IPS DF 6.9 (cell line): Measurements from ENCODE around the gene C10orf67.
"Not testable (repeated sequence)": the region's sequence is repeated elsewhere in the genome, so short reads cannot be mapped to it uniquely, and the experiment has no call there.

Experiments
- DNase-seq: peaks from one replicate; pipeline ENCODE4 v3.0.0-alpha.2; 2013; ENCODE audit warnings: low read depth, low spot score
- H3K27ac ChIP-seq: one replicate; pipeline ENCODE4 v1.5.1; 2013; ENCODE audit warnings: low read length, control low read depth
- H3K27me3 ChIP-seq: 2 replicates; pipeline ENCODE4 v1.6.1; 2013; ENCODE audit warnings: mild to moderate bottlenecking, low read length; ENCODE audit not compliant: control insufficient read depth, insufficient read depth
- H3K36me3 ChIP-seq: 2 replicates; pipeline ENCODE4 v1.6.1; 2013; ENCODE audit warnings: low read length; ENCODE audit not compliant: control insufficient read depth, insufficient read depth
- H3K4me1 ChIP-seq: 2 replicates; pipeline ENCODE4 v1.6.1; 2013; ENCODE audit warnings: low read length; ENCODE audit not compliant: control insufficient read depth, insufficient read depth
- H3K4me3 ChIP-seq: 2 replicates; pipeline ENCODE4 v1.5.1; 2013; ENCODE audit warnings: mild to moderate bottlenecking, low read length
- H3K9me3 ChIP-seq: 2 replicates; pipeline ENCODE4 v1.6.1; 2013; ENCODE audit warnings: low read length, inconsistent platforms; ENCODE audit not compliant: control insufficient read depth, insufficient read depth
- WGBS: extraction: QIAGEN DNeasy Blood & Tissue Kit; methylation state at CpG from one replicate; pipeline ENCODE4 v1.1.7; 2013; ENCODE audit warnings: mixed read lengths, missing lambda C conversion rate; ENCODE audit not compliant: insufficient read length, insufficient coverage; 5-methylcytosine and 5-hydroxymethylcytosine counted together

C10orf67 gene

GRCh38 chr10:23310404-23310803 lies 34.2 kb downstream of the C10orf67 start:
- no peaks in the 10 kb centered on the region for H3K36me3 ChIP-seq
- WGBS, result no CpG with 5 or more reads among the region's 1 CpG
- H3K4me1 ChIP-seq, result no peaks in the 10 kb centered on the region
- no peak overlapping the region for H3K27ac ChIP-seq
- DNase-seq, result no peak
- H3K9me3 ChIP-seq, result no peaks in the 10 kb centered on the region
- no peaks in the 10 kb centered on the region for H3K27me3 ChIP-seq
- no peak overlapping the region for H3K4me3 ChIP-seq

- H3K4me1 ChIP-seq, H3K27ac ChIP-seq, H3K4me3 ChIP-seq, H3K9me3 ChIP-seq, DNase-seq, H3K36me3 ChIP-seq, H3K27me3 ChIP-seq: not testable (repeated sequence)
- no CpG with 5 or more reads among the region's 7 CpGs for WGBS
Measured at GRCh38 chr10:23299961-23300360, 44.6 kb downstream of the C10orf67 start.

- H3K27ac ChIP-seq, result no peak overlapping the region
- H3K9me3 ChIP-seq, result no peaks in the 10 kb centered on the region
- H3K27me3 ChIP-seq, result no peaks in the 10 kb centered on the region
- H3K4me1 ChIP-seq, result no peaks in the 10 kb centered on the region; the same call in 1 of the 2 replicates
- DNase-seq, result no peak
- H3K36me3 ChIP-seq, result no peaks in the 10 kb centered on the region
- no peak overlapping the region for H3K4me3 ChIP-seq
- no CpG with 5 or more reads among the region's 5 CpGs for WGBS
Measured at GRCh38 chr10:23294638-23295247, 49.9 kb downstream of the C10orf67 start.

GRCh38 chr10:23293973-23294590 lies 50.5 kb downstream of the C10orf67 start:
- H3K4me3 ChIP-seq, result no peak overlapping the region
- no peak overlapping the region for H3K27ac ChIP-seq
- WGBS, result no CpG with 5 or more reads among the region's 4 CpGs
- no peaks in the 10 kb centered on the region for H3K36me3 ChIP-seq
- H3K4me1 ChIP-seq, result no peaks in the 10 kb centered on the region; the same call in 1 of the 2 replicates
- DNase-seq, result no peak
- H3K9me3 ChIP-seq, result no peaks in the 10 kb centered on the region
- H3K27me3 ChIP-seq, result no peaks in the 10 kb centered on the region

GRCh38 chr10:23293145-23293724 lies 51.4 kb downstream of the C10orf67 start:
- Histone ChIP-seq H3K4me1 (no peaks in the 10 kb centered on the region; the same call in 1 of the 2 replicates), H3K9me3 (no peaks in the 10 kb centered on the region), H3K4me3 (no peak overlapping the region), H3K27me3 (no peaks in the 10 kb centered on the region), H3K27ac (no peak overlapping the region), H3K36me3 (no peaks in the 10 kb centered on the region)
- no CpG with 5 or more reads among the region's 7 CpGs for WGBS
- DNase-seq, result peak; percentile 71

GRCh38 chr10:23291551-23292334 lies 52.9 kb downstream of the C10orf67 start:
- Histone ChIP-seq H3K36me3 (no peaks in the 10 kb centered on the region), H3K9me3 (no peaks in the 10 kb centered on the region), H3K27me3 (no peaks in the 10 kb centered on the region), H3K27ac (no peak overlapping the region), H3K4me3 (no peak overlapping the region), H3K4me1 (no peaks in the 10 kb centered on the region; the same call in 1 of the 2 replicates)
- no CpG with 5 or more reads among the region's 13 CpGs for WGBS
- no peak for DNase-seq

- H3K9me3 ChIP-seq, result no peaks in the 10 kb centered on the region
- H3K36me3 ChIP-seq, result no peaks in the 10 kb centered on the region
- H3K4me1 ChIP-seq, result 0 out of 2 replicates have a peak, but pooled peaks cover 4% of the 10 kb centered on the region
- DNase-seq, result no peak
- H3K4me3 ChIP-seq, result no peak overlapping the region
- no peaks in the 10 kb centered on the region for H3K27me3 ChIP-seq
- no CpG with 5 or more reads among the region's 2 CpGs for WGBS
- no peak overlapping the region for H3K27ac ChIP-seq
Measured at GRCh38 chr10:23284674-23285335, 59.8 kb downstream of the C10orf67 start.

- Histone ChIP-seq H3K36me3 (no peaks in the 10 kb centered on the region), H3K4me1 (0 out of 2 replicates have a peak, but pooled peaks cover 4% of the 10 kb centered on the region), H3K4me3 (no peak overlapping the region), H3K9me3 (no peaks in the 10 kb centered on the region), H3K27ac (no peak overlapping the region), H3K27me3 (no peaks in the 10 kb centered on the region)
- no CpG with 5 or more reads among the region's 3 CpGs for WGBS
- no peak for DNase-seq
Measured at GRCh38 chr10:23284155-23284554, 60.4 kb downstream of the C10orf67 start.

GRCh38 chr10:23283680-23284079 lies 60.9 kb downstream of the C10orf67 start:
- Histone ChIP-seq H3K27ac (no peak overlapping the region), H3K9me3 (no peaks in the 10 kb centered on the region), H3K27me3 (no peaks in the 10 kb centered on the region), H3K4me3 (no peak overlapping the region), H3K4me1 (0 out of 2 replicates have a peak, but pooled peaks cover 4% of the 10 kb centered on the region), H3K36me3 (no peaks in the 10 kb centered on the region)
- DNase-seq, result no peak
- no CpG with 5 or more reads among the region's 7 CpGs for WGBS

GRCh38 chr10:23281044-23281433 lies 63.6 kb downstream of the C10orf67 start:
- H3K4me3 ChIP-seq, result no peak overlapping the region
- H3K9me3 ChIP-seq, result no peaks in the 10 kb centered on the region
- H3K4me1 ChIP-seq, result 0 out of 2 replicates have a peak, but pooled peaks cover 4% of the 10 kb centered on the region
- no peak overlapping the region for H3K27ac ChIP-seq
- no peak for DNase-seq
- H3K27me3 ChIP-seq, result no peaks in the 10 kb centered on the region
- WGBS, result no CpG with 5 or more reads among the region's 6 CpGs
- H3K36me3 ChIP-seq, result no peaks in the 10 kb centered on the region
